NCI-H1417 treated with DMSO at 0.1 percent for 48 hours (cell line): ENCODE data around the gene HELZ.
"Not testable (repeated sequence)": the region's sequence is repeated elsewhere in the genome, so short reads cannot be mapped to it uniquely, and the experiment has no call there.

Experiments
- DNase-seq: peaks from one replicate; lab custom pipeline; 2025; lab: John Stamatoyannopoulos, UW

HELZ gene

GRCh38 chr17:67245073-67245693, at the start of gene HELZ:
HELZ (minus strand) TSS chr17:67245196; CDS start chr17:67218804, 26,392 bp downstream.
- DNase-seq: peak; percentile 49

GRCh38 chr17:67293251-67294203, 48.5 kb upstream of the HELZ start:
- no peak for DNase-seq

GRCh38 chr17:67290711-67291291, 45.8 kb upstream of the HELZ start:
- DNase-seq: no peak

GRCh38 chr17:67290244-67290643, 45.2 kb upstream of the HELZ start:
- no peak for DNase-seq

GRCh38 chr17:67289181-67289876, 44.3 kb upstream of the HELZ start:
- no peak for DNase-seq

GRCh38 chr17:67286826-67287225, 41.8 kb upstream of the HELZ start:
- not testable (repeated sequence) for DNase-seq

GRCh38 chr17:67285360-67285759, 40.4 kb upstream of the HELZ start:
- no peak for DNase-seq

GRCh38 chr17:67283731-67284516, 38.9 kb upstream of the HELZ start:
- no peak for DNase-seq

- DNase-seq: no peak
Measured at GRCh38 chr17:67281743-67282142, 36.7 kb upstream of the HELZ start.

- DNase-seq: no peak
Measured at GRCh38 chr17:67281053-67281452, 36.1 kb upstream of the HELZ start.

- DNase-seq: no peak
Measured at GRCh38 chr17:67280279-67280678, 35.3 kb upstream of the HELZ start.

GRCh38 chr17:67279115-67279514, 34.1 kb upstream of the HELZ start:
- DNase-seq: no peak

- DNase-seq: no peak
Measured at GRCh38 chr17:67278363-67278762, 33.4 kb upstream of the HELZ start.

- no peak for DNase-seq
Measured at GRCh38 chr17:67276075-67276474, 31.1 kb upstream of the HELZ start.

- no peak for DNase-seq
Measured at GRCh38 chr17:67274466-67274865, 29.5 kb upstream of the HELZ start.

- DNase-seq: no peak
Measured at GRCh38 chr17:67273900-67274299, 28.9 kb upstream of the HELZ start.

- no peak for DNase-seq
Measured at GRCh38 chr17:67272312-67273047, 27.5 kb upstream of the HELZ start.

GRCh38 chr17:67271187-67271586, 26.2 kb upstream of the HELZ start:
- DNase-seq: not testable (repeated sequence)

GRCh38 chr17:67270416-67270815, 25.4 kb upstream of the HELZ start:
- DNase-seq: no peak

- DNase-seq: no peak
Measured at GRCh38 chr17:67266496-67266895, 21.5 kb upstream of the HELZ start.
